Activated naive CD8-positive, alpha-beta T cell treated with anti-CD3 and anti-CD28 coated beads, Interleukin-2, amount 10 ng/mL, durations not matched to agents 7 days and 5 days (primary cell): ENCODE measurements around the gene SLC25A26. TPM values are rescaled to one million over a fixed set of nuclear protein-coding genes. Genes with fewer than 3 reads are reported as not detected.

Source experiments
- ATAC-seq: fragments of 150-1000 bp; cut with Tn5 transposase; one replicate; pipeline ENCODE4 v1.10.0; 2021; ENCODE audit warnings: low read depth, moderate library complexity
- POLR2A ChIA-PET: fragments of 350-600 bp; sonication (Branson Sonifier 250); formaldehyde crosslinking; loops from one replicate; lab custom pipeline; 2021; ENCODE audit warnings: antibody characterized with exemption; lab: Charles Lee
- DNase-seq: peaks from one replicate; pipeline ENCODE4 v3.0.0; 2021
- H3K27ac Mint-ChIP-seq: one replicate; pipeline ENCODE4 v1.8.0; 2022; ENCODE audit warnings: mild to moderate bottlenecking, mixed read lengths
- H3K27me3 Mint-ChIP-seq: one replicate; pipeline ENCODE4 v1.8.0; 2022; ENCODE audit warnings: mild to moderate bottlenecking, moderate library complexity, mixed read lengths
- H3K36me3 Mint-ChIP-seq: one replicate; pipeline ENCODE4 v1.8.0; 2021; ENCODE audit warnings: mild to moderate bottlenecking, mixed read lengths
- H3K4me1 Mint-ChIP-seq: one replicate; pipeline ENCODE4 v1.8.0; 2021; ENCODE audit warnings: mixed read lengths
- H3K4me3 Mint-ChIP-seq: one replicate; pipeline ENCODE4 v1.8.0; 2022; ENCODE audit warnings: mild to moderate bottlenecking, moderate library complexity, mixed read lengths
- H3K9me3 Mint-ChIP-seq: one replicate; pipeline ENCODE4 v1.8.0; 2021; ENCODE audit warnings: mixed read lengths
- total RNA-seq, 2 experiments: library from RNA; stranded (reverse); gene quantifications; one replicate each; pipeline ENCODE4 v1.2.3, GENCODE V29; 2021

SLC25A26 gene
- total RNA-seq, 2 experiments from 2014 or later: 17.0 to 17.8 TPM

DNA sequence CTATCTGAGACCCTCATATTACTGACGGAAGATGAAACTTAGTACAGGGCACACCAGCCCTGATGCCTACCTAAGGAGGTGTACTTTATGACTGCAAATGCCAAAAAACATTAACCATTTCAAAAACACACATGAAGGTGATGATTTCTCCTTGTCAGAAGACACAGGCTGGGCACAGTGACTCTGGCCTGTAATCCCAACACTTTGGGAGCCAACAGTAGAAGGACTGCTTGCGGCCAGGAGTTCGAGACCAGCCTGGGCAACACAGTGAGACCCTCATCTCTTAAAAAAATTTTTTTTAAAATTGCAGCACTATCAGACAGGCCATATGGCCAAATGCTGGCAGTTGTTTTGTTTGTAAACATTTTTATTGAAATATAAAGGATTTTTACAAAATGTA, 206.6 kb downstream of the SLC25A26 start:
- no peaks in the 10 kb centered on the region for H3K4me1 Mint-ChIP-seq
- H3K4me3 Mint-ChIP-seq: no peak overlapping the region
- H3K27ac Mint-ChIP-seq: no peak overlapping the region
- peaks cover 10% of the 10 kb centered on the region for H3K36me3 Mint-ChIP-seq
- no peaks in the 10 kb centered on the region for H3K27me3 Mint-ChIP-seq
- POLR2A ChIA-PET: no interaction called here
- H3K9me3 Mint-ChIP-seq: peaks cover 9% of the 10 kb centered on the region
- ATAC-seq: no peak
- DNase-seq: no peak

DNA sequence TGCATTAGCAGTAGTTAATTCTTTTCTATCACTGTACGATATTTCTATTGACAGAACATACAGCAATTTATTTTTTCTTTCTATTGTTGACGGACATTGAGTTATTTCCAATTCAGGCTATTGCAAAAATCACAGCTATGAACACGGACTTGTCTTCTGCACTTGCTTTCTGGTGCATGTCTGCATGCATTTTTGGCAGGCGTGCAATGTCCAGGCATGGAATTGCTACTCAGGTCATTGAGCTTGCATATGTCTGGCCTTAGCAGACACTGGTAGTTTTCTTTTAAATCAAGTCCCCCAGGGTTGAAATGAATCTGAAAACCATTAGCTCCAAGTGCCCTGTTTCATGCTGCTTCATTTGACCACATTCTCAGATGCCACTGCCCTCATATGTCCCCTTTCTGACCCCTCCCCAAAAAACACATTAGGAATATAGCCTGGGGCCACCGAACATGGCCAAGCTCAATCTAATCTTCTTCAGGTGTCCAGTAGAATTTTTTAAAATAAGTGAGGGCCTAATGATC, 207.2 kb downstream of the SLC25A26 start:
- POLR2A ChIA-PET: no interaction called here
- Mint-ChIP-seq H3K4me3 (no peak overlapping the region), H3K27ac (no peak overlapping the region), H3K36me3 (peaks cover 7% of the 10 kb centered on the region), H3K4me1 (no peaks in the 10 kb centered on the region), H3K9me3 (peaks cover 6% of the 10 kb centered on the region), H3K27me3 (no peaks in the 10 kb centered on the region)
- ATAC-seq: no peak
- no peak for DNase-seq

Other genes with a start within 250 kb of the SLC25A26 start
- gene MAGI1, start 182.1 kb upstream of the SLC25A26 start, total RNA-seq: not detected